ENCODE results near the gene ASB6. TPM values are rescaled to one million over a fixed set of nuclear protein-coding genes. Genes with fewer than 3 reads are reported as not detected.
A peak's percentile ranks its signal among the peaks of the same experiment; 100 is the strongest.
"Not testable (repeated sequence)": the region's sequence is repeated elsewhere in the genome, so short reads cannot be mapped to it uniquely, and the experiment has no call there.

ASB6 gene
- total RNA-seq, 1 donor from 2014 or later: 22.4 TPM

DNA sequence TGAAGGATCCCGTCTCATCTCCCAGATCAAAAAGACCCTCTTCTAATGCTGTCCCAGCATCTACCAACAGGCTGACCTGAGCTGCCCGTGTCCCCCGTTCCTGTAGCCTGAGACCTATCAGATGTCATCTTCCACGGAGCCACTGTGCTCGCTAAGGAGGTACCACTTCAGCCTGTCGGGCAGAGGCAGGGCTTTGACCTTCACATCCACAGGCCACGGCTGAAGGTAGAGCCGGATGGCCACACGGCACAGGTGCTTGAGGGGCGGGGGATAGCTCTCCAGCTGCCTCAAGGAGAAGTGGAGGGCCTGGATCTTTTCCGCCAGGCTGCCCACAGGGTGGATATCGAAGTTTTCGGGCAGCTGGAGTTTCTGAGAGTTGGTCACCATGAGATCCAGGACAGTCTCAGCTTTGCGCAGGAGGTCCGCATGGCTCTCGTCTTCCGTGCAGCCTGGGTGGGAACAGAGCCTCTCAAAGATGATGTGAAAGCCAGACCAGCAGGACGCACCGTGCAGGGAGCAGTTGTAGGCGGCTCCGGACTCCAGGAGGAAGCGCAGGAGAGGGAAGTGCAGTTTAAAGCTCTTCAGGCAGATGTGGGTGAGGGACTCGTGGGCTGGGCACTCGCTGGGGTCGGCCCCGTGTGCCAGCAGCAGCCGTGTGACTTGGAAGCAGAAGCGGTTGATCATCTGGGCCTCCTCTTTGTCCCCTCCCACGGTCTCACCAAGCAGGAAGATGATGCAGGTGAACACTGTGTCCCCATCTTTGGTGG lies 4.1 kb downstream of the ASB6 start:
- no peaks in the 10 kb centered on the region for H3K27me3 Mint-ChIP-seq
- H3K36me3 Mint-ChIP-seq: peaks cover 4% of the 10 kb centered on the region
- peak overlapping the region; percentile 62 for H3K27ac Mint-ChIP-seq
- TF ChIP-seq, protein P1, sequence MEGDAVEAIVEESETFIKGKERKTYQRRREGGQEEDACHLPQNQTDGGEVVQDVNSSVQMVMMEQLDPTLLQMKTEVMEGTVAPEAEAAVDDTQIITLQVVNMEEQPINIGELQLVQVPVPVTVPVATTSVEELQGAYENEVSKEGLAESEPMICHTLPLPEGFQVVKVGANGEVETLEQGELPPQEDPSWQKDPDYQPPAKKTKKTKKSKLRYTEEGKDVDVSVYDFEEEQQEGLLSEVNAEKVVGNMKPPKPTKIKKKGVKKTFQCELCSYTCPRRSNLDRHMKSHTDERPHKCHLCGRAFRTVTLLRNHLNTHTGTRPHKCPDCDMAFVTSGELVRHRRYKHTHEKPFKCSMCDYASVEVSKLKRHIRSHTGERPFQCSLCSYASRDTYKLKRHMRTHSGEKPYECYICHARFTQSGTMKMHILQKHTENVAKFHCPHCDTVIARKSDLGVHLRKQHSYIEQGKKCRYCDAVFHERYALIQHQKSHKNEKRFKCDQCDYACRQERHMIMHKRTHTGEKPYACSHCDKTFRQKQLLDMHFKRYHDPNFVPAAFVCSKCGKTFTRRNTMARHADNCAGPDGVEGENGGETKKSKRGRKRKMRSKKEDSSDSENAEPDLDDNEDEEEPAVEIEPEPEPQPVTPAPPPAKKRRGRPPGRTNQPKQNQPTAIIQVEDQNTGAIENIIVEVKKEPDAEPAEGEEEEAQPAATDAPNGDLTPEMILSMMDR (conservative IDR thresholded peaks at IDR 0.05): no peak
- no peak for DNase-seq (ENCODE audit: extremely low spot score, unreplicated experiment)
- H3K4me1 Mint-ChIP-seq (ENCODE audit: unreplicated experiment): peaks cover 10% of the 10 kb centered on the region
- no peaks in the 10 kb centered on the region for H3K9me3 Mint-ChIP-seq
- H3K4me3 Mint-ChIP-seq: peak overlapping the region; percentile 31

DNA sequence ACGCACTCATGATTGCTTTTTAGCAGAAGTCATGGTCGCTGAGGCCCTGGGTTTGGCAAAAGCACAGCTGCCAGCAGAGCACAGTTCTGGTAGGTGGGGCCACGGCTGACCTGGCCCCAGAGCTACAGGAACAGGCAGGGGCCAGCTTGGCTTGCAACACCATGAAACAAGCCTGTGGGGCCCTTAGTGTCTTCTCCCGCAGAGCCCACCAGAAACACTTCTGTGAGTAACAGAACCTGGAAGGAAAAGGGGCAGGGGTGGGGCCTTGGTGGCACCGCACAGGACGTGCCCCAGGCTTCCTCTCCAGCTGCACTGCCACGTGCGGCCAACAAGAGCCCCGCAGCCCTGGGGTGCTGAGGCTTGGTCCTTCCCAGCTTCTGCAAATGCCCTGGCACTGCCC lies 4.8 kb downstream of the ASB6 start:
- H3K4me3 Mint-ChIP-seq: no peak overlapping the region
- H3K4me1 Mint-ChIP-seq (ENCODE audit: unreplicated experiment): peaks cover 10% of the 10 kb centered on the region
- peaks cover 4% of the 10 kb centered on the region for H3K36me3 Mint-ChIP-seq

DNA sequence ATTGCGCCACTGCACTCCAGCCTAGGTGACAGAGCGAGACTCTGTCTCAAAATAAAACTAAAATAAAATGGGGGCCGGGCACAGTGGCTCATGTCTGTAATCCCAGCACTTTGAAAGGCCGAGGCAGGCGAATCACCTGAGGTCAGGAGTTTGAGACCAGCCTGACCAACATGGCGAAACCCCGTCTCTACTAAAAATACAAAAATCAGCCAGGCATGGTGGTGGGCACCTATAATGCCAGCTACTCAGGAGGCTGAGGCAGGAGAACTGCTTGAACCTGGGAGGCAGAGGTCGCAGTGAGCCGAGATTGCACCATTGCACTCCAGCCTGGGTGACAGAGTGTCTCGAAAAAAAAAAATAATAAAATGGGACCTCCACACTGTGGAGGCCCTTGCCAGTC lies 5.6 kb downstream of the ASB6 start:
- not testable (repeated sequence) for DNase-seq (ENCODE audit: extremely low spot score, unreplicated experiment); H3K27me3 Mint-ChIP-seq; H3K36me3 Mint-ChIP-seq; H3K4me3 Mint-ChIP-seq; H3K27ac Mint-ChIP-seq; H3K9me3 Mint-ChIP-seq
- peaks cover 17% of the 10 kb centered on the region for H3K4me1 Mint-ChIP-seq (ENCODE audit: unreplicated experiment)

More for the DNA sequence above, 4.8 kb downstream of the ASB6 start:
- Mint-ChIP-seq H3K27me3 (no peaks in the 10 kb centered on the region), H3K27ac (no peak overlapping the region), H3K9me3 (no peaks in the 10 kb centered on the region)
- DNase-seq (ENCODE audit: extremely low spot score, unreplicated experiment): no peak
- TF ChIP-seq, protein P1 (conservative IDR thresholded peaks at IDR 0.05): no peak

DNA sequence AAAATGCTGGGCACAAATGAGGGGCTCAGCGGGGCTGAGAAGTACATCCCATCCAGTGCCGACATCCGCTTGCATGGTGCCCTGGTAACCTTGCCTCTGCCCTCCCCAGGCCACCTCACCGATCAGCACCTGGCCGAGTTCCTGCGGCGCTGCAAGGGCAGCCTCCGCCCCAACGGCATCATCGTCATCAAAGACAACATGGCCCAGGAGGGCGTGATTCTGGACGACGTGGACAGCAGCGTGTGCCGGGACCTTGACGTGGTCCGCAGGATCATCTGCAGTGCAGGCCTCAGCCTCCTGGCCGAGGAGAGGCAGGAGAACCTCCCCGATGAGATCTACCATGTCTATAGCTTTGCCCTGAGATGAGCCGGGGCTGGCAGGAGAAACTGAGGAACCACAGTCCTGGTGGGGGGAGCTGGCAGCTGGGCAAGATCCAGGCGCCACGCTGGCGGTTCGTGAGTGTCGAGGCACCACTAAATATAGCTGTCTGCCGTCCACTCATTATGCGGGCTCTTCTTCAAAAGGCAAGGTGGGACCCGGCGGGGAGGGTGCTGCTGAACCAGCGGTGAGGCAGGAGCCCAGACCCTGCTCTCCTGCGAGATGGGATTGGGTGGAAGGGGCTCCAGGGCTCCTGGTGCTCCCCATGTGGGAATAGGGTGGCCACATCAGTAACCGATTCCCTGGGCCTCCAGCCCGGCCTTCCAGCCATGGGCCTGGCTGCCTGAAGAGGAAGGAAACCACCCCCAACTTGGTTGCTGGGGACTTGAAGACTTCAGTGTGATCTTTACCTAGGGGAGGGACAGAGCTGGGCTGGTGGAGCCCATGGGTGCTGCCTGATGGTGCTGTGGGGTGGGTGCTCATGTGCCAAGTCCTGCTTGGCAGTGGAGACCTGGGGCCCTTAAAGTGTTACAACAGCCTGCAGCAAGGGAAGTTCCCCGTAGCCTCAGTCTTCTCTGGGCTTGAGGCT lies 6.6 kb downstream of the ASB6 start:
- no peak overlapping the region for H3K27ac Mint-ChIP-seq
- H3K36me3 Mint-ChIP-seq: peaks cover 4% of the 10 kb centered on the region
- H3K27me3 Mint-ChIP-seq: no peaks in the 10 kb centered on the region
- peaks cover 20% of the 10 kb centered on the region for H3K4me1 Mint-ChIP-seq (ENCODE audit: unreplicated experiment)
- H3K9me3 Mint-ChIP-seq: no peaks in the 10 kb centered on the region
- no peak overlapping the region for H3K4me3 Mint-ChIP-seq
- no peak for DNase-seq (ENCODE audit: extremely low spot score, unreplicated experiment)
- TF ChIP-seq, protein P1 (conservative IDR thresholded peaks at IDR 0.05): no peak

DNA sequence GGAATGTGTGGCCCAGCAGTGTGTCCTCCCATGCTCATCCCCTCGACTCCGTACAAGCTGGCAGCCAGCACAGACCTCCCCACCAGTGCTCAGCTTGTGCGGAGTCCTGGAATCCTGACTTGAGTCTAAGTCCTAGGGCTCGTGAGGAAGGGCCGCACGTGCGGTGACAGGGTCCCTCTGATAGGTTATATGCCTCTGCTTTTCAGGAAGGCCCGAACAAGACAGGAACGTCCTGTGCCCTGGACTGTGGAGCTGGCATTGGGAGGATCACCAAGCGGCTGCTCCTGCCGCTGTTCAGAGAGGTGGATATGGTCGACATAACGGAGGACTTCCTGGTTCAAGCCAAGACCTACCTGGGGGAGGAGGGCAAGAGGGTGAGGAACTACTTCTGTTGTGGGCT lies 8.1 kb downstream of the ASB6 start:
- H3K4me1 Mint-ChIP-seq (ENCODE audit: unreplicated experiment): peaks cover 30% of the 10 kb centered on the region
- no peak overlapping the region for H3K27ac Mint-ChIP-seq
- H3K4me3 Mint-ChIP-seq: no peak overlapping the region
- H3K9me3 Mint-ChIP-seq: no peaks in the 10 kb centered on the region
- TF ChIP-seq, protein P1 (conservative IDR thresholded peaks at IDR 0.05): no peak
- H3K36me3 Mint-ChIP-seq: peaks cover 4% of the 10 kb centered on the region
- H3K27me3 Mint-ChIP-seq: no peaks in the 10 kb centered on the region
- DNase-seq (ENCODE audit: extremely low spot score, unreplicated experiment): no peak

DNA sequence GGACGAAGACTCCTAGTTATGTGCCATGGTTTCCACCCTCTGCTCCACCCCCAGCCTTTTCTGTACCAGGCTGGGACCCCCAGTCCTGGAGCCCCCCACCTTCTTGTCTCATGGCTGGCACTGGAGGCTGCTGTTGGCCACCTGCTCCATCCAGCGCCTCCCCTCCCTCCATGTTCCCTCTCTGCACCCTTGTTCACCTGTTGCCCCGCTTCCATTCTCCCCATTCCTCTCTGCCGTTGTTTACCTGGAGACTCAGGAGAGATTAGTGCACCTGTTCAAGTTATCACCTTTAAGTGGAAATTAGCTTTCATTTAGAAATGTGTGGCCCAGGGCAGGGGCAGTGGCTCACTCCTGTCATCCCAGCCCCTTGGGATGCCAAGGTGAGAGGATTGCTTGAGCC lies 8.7 kb downstream of the ASB6 start:
- no peak for DNase-seq (ENCODE audit: extremely low spot score, unreplicated experiment)
- no peaks in the 10 kb centered on the region for H3K9me3 Mint-ChIP-seq
- peaks cover 31% of the 10 kb centered on the region for H3K4me1 Mint-ChIP-seq (ENCODE audit: unreplicated experiment)
- no peaks in the 10 kb centered on the region for H3K27me3 Mint-ChIP-seq
- no peak overlapping the region for H3K4me3 Mint-ChIP-seq
- no peak overlapping the region for H3K27ac Mint-ChIP-seq
- TF ChIP-seq, protein P1 (conservative IDR thresholded peaks at IDR 0.05): no peak
- peaks cover 4% of the 10 kb centered on the region for H3K36me3 Mint-ChIP-seq

Data from type B pancreatic cell (in vitro differentiated cells).